GM18867 (cell line): ENCODE data around the gene ZNF275.
"Not testable (repeated sequence)": the region's sequence is repeated elsewhere in the genome, so short reads cannot be mapped to it uniquely, and the experiment has no call there.

Experiments used
- ATAC-seq: cut with Tn5 transposase; IDR thresholded peaks from one replicate; pipeline ENCODE4 v1.9.1; 2021; ENCODE audit warnings: mild to moderate bottlenecking, moderate library complexity; ENCODE audit not compliant: unreplicated experiment

Gene ZNF275

DNA sequence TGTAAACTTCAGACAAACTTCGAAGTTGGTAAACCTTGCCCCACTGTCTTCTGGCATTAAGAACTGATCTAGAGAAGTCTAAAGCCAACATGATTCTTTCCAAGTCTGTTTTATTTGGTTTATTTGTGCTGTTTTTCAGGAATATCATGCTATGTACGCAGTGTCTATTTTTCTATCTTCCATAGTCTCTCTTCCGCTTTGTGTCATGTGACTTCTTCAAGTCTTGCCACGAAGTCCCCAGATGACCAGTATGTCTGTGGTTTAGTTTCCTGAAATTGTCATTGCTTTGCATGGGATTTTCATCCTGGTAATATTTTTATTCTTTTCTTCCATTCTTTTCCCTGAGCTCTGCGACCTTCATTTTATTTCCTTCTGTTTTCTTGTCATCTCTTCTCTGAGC, 52.1 kb downstream of the ZNF275 start:
- ATAC-seq, result no peak

DNA sequence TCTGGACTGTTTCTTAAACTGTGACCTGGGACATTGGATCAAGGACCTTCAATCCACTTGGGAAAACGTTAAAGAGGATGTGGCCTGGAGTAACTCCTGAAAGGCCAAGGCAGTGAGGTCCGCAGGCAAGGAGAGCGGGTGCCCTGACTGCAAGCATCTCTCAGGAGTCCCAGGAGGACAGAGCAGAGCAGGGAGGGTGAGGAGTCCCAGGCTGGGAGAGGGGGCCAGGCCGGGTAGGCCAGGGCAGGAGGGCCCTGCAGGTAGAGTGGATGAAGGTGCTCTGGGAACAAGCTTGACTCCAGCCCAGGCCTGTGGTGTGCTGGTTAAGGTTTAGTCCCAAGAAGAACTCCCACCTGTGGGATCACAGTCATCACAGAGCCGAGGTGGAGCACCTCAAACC, 53.4 kb downstream of the ZNF275 start:
- ATAC-seq, result no peak

DNA sequence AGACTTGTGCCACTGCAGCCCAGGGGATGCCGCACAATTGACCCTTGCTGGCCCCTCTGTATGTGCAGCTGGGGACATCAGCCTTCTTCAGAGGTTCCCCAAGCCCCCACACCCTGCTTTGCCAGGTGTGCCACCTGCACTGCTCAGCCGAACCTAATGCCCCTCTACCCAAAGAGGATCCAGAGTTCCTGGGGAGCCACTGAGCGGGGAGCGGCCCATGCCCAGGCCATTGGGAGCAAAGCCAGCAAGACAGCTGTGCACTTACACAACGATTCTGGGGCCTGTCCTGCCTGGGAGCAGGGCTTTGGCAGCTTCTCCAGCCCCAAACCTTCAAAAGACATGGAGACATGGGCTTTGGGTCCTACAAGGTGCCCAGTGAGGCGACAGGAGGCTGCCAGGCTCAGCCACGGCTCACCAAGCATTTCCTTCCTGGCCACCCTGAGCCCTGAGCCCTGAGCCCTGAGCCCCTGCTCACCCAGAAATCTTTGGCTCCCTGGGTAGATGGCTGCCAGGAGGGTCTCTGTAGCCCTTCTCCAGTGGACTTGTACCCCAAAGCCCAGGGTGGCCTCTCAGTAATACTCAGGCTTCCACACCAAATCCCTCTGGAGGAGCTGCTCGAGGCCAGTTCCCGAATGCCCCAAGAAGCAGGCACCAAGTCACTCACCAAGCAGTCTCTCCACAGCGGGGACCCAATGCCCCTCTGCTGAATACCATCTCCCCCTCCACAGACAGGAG, 54.2 kb downstream of the ZNF275 start:
- ATAC-seq, result no peak

DNA sequence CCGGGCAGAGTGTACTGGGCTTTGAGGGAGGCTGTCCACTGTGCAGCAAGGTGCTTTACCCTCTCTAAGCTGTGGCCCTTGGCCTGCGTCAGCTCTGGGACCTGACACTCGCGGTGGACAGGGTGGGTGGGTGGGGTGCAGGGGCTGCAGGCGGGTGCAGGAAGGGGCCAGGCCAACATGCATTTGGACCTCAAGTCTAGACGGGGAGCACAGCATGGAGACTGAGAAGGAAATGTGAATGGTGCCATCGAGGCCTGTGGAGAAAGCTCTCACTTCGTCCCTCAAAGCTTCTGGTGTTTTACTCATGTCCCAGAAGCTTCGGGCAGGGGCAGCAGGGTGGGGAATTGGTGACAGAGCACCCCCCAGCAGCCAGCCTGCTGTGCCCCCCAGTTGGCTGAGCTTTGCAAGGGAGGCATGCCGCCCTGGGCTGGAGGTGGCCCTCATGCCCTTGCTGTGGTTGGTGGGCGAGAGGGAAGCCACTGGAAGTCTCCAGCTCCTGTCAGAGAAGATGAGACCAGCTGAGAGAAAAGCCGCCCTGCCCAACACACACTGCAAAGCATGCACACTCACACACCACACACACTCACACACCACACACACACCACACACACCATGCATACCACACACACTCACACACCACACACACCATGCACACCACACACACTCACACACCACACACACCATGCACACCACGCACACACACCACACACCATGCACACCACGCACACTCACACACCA, 54.9 kb downstream of the ZNF275 start:
- ATAC-seq, result no peak

DNA sequence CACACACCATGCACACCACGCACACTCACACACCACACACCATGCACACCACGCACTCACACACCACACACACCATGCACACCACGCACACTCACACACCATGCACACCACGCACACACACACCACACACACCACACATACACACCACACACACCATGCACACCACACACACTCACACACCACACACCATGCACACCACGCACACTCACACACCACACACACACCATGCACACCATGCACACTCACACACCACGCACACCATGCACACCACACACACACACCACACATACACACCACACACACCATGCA, 55.5 kb downstream of the ZNF275 start:
- not testable (repeated sequence) for ATAC-seq

DNA sequence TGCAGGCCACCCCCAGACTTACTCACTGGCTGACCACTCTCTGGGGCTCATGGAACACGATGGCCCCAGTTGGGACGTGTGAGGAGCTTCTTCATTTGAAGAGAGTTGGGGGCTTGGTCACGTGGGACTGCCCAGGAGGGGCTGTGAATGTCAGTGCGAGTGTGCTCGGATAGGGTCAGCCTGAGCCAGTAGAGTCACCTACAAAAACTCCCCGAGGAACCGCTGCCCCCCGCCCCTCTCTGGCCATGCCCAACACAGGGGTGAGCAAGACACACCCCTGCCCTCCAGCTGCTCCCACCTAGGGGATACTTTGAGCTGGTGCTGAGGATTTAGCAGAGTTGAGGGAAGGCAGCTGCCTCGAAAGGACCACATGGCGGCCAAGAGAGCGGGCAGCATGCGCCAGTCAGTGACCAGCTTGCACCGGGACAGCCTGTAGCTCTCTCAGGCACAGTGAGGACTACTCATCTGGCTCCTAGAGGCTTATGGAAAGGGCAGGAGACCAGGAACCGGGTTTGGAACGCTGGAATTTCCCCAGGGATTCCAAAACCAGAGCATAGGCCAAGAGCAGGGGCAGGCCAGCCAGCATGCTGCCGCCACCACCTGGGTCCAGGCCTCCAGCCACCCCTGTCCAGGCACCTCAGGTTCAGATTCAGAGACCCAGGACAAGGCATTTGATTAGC, 58.8 kb downstream of the ZNF275 start:
- ATAC-seq, result no peak

DNA sequence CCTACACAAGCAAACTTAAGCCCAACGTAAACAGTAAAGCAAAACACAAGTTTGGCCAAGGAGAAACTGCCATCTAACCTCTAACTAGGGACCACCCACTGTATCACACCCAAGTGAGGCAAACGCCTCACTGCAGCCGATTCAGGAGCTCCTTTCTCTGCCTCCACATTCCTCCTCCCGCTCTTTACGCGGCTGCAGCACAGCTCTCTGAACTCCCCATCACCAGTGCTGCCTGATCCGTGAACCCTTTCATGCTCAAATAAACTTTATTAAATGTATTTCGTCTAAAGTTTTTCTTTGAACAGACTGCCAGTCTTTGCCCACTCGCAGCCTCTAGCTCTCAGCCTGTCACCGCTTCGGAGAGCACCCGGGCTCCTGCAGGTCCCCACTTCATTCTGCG, 60.7 kb downstream of the ZNF275 start:
- ATAC-seq, result no peak

DNA sequence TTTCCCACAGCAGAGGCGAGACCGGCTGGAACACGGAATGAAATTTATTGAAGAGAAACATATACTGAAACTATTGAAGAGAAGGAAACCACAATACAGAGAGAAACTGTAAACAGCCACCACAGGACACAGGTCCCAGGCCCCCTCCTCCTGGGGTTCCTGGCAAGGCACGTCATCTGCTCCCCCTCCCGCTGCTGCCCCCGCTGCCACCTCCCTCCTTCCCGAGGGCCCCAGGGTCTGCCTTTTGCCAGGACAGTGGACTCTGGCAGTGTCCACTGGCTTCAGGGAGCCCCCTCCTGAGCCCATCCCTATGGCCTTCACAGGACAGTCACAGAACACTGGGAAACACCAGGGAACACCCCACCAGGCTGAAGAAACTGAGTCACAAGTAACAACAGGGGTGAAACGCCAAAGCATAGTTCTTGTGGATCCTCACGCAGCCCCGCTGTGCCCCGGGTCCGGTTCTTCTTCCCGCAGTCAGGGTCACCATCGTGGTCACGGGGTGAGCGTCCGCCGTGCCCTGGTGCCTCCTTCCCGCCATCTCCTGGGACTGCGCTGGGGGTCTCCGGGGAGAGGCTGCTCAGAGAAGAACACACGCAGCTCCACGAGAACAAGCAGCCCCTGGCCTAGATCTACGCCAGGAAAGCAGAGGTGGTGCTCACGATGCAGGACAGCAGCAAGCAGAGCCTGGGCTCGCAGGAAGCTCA, 61.8 kb downstream of the ZNF275 start:
- no peak for ATAC-seq

DNA sequence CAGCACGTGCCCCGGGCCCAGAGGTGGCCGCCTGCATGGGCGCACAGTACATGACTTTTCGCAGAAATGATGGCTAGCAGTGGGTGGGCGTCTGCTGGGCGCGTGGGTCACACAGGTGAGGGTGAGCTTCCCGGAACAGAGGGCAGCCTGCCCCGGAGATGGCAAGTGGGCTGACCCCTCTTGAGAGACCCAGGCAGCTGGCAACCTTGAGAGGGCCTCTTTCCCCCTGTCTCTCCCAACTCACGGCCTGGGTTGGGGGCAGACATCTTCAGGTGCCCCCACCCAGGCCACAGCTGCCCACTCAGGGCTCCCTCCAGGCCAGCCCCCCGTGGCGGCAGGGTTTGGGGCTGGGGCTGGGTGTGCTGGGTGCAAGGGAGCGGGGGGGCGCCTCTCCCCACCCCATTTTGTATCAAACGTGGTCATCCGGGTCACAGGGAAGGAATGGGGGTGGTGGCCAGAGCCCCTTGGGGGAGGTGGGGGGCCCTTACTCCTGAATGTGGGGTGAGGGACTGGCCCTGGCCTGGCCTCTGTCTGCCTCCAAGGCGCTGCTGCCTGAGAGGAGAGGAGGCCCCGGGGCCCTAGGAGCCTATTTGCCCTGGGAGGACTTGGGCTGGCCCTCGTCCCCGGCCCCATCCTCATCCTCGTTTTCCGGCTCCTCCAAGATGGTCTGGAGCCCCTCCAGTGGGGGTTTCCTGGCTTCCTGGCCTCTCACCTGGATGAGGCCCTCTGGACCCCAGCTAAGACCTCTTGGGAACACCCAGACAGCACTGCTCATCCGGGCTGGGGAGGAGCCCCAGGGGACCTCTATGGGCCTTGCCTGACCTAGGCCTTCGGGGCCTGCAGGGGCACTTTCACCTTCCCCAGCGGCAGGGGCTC, 62.6 kb downstream of the ZNF275 start:
- no peak for ATAC-seq

DNA sequence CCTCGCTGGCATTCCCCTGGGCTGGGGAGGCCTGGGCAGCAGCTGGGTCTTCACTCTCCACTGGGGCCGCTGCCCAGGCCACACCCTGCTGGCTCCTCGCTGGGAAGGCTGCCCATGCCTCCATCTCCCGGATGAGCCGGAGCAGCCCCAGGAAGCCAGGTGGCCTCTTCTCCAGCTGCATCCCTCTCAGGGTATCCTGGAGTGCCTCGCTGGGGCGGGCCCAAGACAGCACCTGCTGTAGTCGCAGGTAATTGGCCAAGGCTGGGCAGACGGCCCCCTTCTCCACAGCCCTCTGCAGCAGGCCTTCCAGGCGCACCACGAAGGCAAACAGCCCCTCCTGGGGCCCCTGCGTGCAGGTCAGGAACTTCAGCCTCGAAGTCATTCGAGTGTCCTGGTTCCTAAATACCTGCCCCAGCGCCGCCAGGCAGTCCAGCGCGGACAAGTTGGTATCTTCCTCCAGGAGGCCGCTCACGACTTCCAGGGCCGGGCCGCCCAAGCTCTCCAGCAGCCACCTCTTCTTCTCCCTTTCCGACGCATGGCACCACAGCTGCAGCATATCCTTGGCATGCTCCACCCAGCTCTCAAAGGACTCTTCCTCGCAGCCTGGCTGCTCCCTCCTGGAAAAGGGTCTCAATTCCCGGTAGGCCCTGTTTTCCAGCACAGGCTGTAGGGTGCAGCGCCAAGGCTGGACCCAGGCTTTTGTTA, 63.5 kb downstream of the ZNF275 start:
- no peak for ATAC-seq

DNA sequence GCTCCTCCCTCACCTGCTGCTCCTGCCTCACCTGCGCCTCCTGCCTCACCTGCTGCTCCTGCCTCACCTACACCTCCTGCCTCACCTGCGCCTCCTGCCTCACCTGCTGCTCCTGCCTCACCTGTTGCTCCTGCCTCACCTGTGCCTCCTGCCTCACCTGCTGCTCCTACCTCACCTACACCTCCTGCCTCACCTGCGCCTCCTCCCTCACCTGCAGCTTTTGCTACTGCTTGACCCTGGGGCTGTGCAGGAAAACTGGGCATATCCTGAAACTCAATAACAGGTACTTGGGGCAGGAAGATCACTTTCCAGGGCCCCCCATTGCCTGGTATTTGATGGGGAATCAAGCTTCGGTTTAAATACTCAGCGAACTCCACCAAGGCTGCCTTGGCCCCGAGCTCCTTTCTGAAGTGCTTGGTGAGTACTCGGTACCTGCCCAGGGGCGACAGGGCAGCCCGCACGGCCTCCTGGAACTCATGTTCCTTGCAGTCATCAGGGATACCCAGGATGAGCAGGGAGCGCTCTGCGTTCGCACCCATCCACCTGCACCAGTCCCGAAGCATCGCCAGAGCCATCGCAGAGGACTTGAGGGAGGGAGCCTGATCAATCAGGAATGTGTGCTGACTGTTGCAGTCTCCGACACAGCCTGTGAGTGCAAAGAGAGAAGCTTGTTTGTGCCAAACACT, 64.5 kb downstream of the ZNF275 start:
- no peak for ATAC-seq

DNA sequence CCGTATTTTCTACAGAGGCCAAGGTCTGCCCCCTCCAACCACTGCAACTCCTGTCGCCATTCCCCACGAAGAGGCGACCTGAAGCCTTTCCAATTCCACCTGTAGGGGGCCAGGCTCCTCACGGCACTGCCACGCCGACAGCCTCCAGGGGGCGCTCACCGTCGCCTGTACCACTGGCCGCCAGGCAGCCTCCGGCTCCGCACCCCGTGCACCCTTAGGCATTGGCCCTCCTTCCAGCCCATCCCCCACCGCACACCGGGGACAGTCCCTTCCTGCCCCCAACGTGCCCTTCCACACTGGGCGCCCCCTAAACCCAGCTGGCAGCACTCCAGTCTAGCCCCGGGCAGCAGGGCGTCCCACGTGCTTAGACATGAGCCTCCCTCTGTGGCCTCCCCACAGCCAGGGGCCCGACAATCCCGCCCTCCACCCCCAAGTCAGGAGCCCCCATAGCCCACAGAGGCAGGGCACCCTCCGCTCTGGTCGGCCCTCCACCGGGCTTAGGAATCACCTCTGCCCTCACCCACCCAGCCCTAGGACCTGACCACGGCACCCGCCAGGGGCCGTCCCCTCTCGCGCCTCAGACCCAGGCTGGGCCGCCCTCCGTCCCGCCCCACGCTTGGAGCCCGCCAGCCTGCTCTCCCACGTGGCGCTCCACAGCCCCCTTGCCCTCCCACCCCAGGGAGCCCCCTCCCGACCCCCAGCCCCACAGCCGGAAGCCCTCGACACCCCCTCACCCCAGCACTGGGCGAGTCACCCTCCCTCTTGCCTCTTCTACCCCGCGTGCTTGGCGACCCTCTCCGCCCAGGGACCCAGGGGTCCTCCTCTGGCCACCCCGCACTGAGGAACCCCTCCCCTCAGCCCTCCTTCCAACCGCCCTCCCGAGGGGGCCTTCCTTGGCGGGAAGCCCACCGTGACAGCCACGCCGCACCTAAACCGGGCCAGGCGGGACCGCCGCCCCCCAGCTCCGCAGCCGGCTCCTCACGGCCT, 66.5 kb downstream of the ZNF275 start:
- no peak for ATAC-seq

DNA sequence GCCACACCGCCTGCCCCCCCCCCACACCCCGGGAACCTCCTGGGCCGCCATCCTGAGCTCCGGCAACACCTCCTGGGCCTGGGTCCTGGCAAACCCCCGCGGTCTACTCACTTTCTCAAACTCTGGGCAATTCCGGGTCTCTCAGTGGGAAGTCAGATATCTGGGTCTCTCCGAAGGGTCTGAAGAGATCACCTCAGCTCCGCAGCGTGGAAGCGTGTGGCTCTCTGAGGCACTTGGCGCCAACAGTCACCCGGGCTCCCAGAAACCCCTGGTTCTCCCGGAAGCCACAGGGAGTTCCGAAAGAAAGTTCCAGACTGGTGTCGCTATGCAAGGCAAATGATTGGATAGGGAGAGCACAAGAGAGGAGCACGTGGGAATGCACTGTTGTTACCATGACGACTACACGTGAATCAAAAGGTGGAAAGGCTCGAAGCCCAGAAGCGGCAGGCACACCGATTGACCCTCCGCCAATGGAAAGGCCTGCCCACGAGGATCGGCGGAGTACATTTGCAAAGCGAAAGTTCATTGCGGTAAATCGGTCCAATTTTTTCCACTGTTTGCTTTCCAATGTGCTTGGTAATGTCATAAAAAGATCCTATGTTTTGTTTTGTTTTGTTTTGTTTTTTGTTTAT, 67.3 kb downstream of the ZNF275 start, which contains the start of gene PNMA6E:
Gene PNMA6E (minus strand): TSS at position 218 of the 632 bp plus-strand sequence. CDS start 2,501 bp downstream, outside the sequence.
- no peak for ATAC-seq
